A673 (cell line): Measurements from ENCODE around the gene STMP1. TPM values are rescaled to one million over a fixed set of nuclear protein-coding genes. Genes with fewer than 3 reads are reported as not detected.
"Not testable (repeated sequence)": the region's sequence is repeated elsewhere in the genome, so short reads cannot be mapped to it uniquely, and the experiment has no call there.

Experiments used
- BruUV-seq: library from RNA; stranded (reverse); fragments of 400-500 nt; replicated peaks from 2 replicates; lab custom pipeline; 2021; lab: Mats Ljungman, UMichigan
- CTCF ChIA-PET: fragments of 300-600 bp; sonication (Branson Sonifier 250); formaldehyde crosslinking; loops from one replicate; lab custom pipeline; 2022; ENCODE audit warnings: antibody characterized with exemption; lab: Charles Lee
- POLR2A ChIA-PET: fragments of 300-600 bp; sonication (Branson Sonifier 250); formaldehyde crosslinking; loops from one replicate; lab custom pipeline; 2022; ENCODE audit warnings: antibody characterized with exemption; ENCODE audit not compliant: low non-redundant PET; lab: Charles Lee
- DNase-seq: peaks from one replicate; pipeline ENCODE4 v3.0.0-alpha.2; 2015; ENCODE audit warnings: low spot score
- H3K27ac ChIP-seq: fragments of 200-600 bp; sonication (generic); 2 replicates; pipeline ENCODE4 v1.5.1; 2016; ENCODE audit warnings: mixed run types, low read depth, mild to moderate bottlenecking, mixed read lengths, antibody characterized with exemption, low read length; ENCODE audit not compliant: poor library complexity, severe bottlenecking
- H3K27me3 ChIP-seq: fragments of 200-600 bp; sonication (generic); replicated peaks from 2 replicates; pipeline ENCODE4 v1.6.1; 2017; ENCODE audit warnings: mixed run types, low read depth, mild to moderate bottlenecking, mixed read lengths, antibody characterized with exemption, low read length; ENCODE audit not compliant: insufficient read depth, poor library complexity
- H3K36me3 ChIP-seq: fragments of 200-600 bp; sonication (generic); 2 replicates; pipeline ENCODE4 v1.6.1; 2016; ENCODE audit warnings: mixed run types, mild to moderate bottlenecking, mixed read lengths, antibody characterized with exemption, low read length; ENCODE audit not compliant: insufficient read depth, poor library complexity, severe bottlenecking
- H3K4me1 ChIP-seq: fragments of 200-600 bp; sonication (generic); 2 replicates; pipeline ENCODE4 v1.6.1; 2017; ENCODE audit warnings: mixed run types, mild to moderate bottlenecking, mixed read lengths, antibody characterized with exemption, low read length; ENCODE audit not compliant: insufficient read depth, poor library complexity, severe bottlenecking
- H3K4me3 ChIP-seq: fragments of 200-600 bp; sonication (generic); 2 replicates; pipeline ENCODE4 v1.5.1; 2016; ENCODE audit warnings: low read depth, mixed run types, mild to moderate bottlenecking, mixed read lengths, low read length; ENCODE audit not compliant: poor library complexity, severe bottlenecking
- H3K9me3 ChIP-seq: fragments of 200-600 bp; sonication (generic); 2 replicates; pipeline ENCODE4 v1.6.1; 2016; ENCODE audit warnings: mixed run types, low read depth, mild to moderate bottlenecking, mixed read lengths, antibody characterized with exemption, low read length; ENCODE audit not compliant: poor library complexity, severe bottlenecking
- CTCF ChIP-seq: fragments of 300-800, 200-600 bp; sonication (generic); conservative IDR thresholded peaks from 2 replicates; pipeline ENCODE4 v1.5.1; 2017; ENCODE audit warnings: low read depth, mild to moderate bottlenecking, antibody characterized with exemption, low read length, moderate library complexity, mixed read lengths
- EZH2 ChIP-seq: fragments of 200-600 bp; sonication (generic); IDR thresholded peaks from 2 replicates; pipeline ENCODE4 v1.6.1; 2017; ENCODE audit warnings: borderline replicate concordance, low read depth, mild to moderate bottlenecking, mixed read lengths, antibody characterized with exemption, low read length; ENCODE audit not compliant: poor library complexity, severe bottlenecking
- intact Hi-C: fragments of 100-400 bp; cut with micrococcal nuclease; formaldehyde crosslinking; loops from one replicate; pipeline ENCODE4 v1.10.0; 2022; ENCODE audit not compliant: unreplicated experiment
- total RNA-seq: library from RNA; stranded (reverse); gene quantifications from 2 replicates; pipeline ENCODE4 v1.2.3, GENCODE V29; 2021

The STMP1 gene
- total RNA-seq, 1 experiment from 2014 or later = 33.4 TPM

- ChIA-PET CTCF (interaction anchor here (0.5 kb wide), 1 partner anchor 95 kb away, joined by 3 read pairs; no protein-coding TSS in a partner anchor), POLR2A (no interaction called here)
- Histone ChIP-seq H3K27ac (no peak overlapping the region), H3K4me1 (peaks cover 13% of the 10 kb centered on the region), H3K27me3 (no peaks in the 10 kb centered on the region), H3K4me3 (no peak overlapping the region), H3K9me3 (no peaks in the 10 kb centered on the region), H3K36me3 (no peaks in the 10 kb centered on the region)
- no peak for TF ChIP-seq EZH2
- TF ChIP-seq CTCF = no peak
- intact Hi-C loops = no loop called here
- BruUV-seq = no TSS peak
- no peak for DNase-seq
These were observed 3.8 kb downstream of the STMP1 start for GRCh38 chr7:135666156-135666555.

- intact Hi-C loops = no loop called here
- CTCF ChIA-PET = interaction anchor here (0.5 kb wide), 1 partner anchor 96 kb away, joined by 3 read pairs; no protein-coding TSS in a partner anchor
These were observed 4.5 kb downstream of the STMP1 start for GRCh38 chr7:135666846-135667245.

GRCh38 chr7:135667626-135668025, 5.3 kb downstream of the STMP1 start:
- H3K9me3 ChIP-seq, H3K27ac ChIP-seq, POLR2A ChIA-PET, BruUV-seq, H3K27me3 ChIP-seq, DNase-seq, CTCF ChIA-PET, intact Hi-C loops, H3K36me3 ChIP-seq, H3K4me3 ChIP-seq: not testable (repeated sequence)
- peaks cover 13% of the 10 kb centered on the region for H3K4me1 ChIP-seq

More at GRCh38 chr7:135666846-135667245, 4.5 kb downstream of the STMP1 start:
- Histone ChIP-seq H3K4me3 (no peak overlapping the region), H3K27ac (no peak overlapping the region), H3K4me1 (peaks cover 13% of the 10 kb centered on the region), H3K9me3 (no peaks in the 10 kb centered on the region), H3K36me3 (no peaks in the 10 kb centered on the region), H3K27me3 (no peaks in the 10 kb centered on the region)
- no peak for DNase-seq
- no peak for TF ChIP-seq EZH2
- no peak for TF ChIP-seq CTCF
- POLR2A ChIA-PET = no interaction called here
- no TSS peak for BruUV-seq

- H3K27ac ChIP-seq, POLR2A ChIA-PET, H3K36me3 ChIP-seq, H3K9me3 ChIP-seq, BruUV-seq, intact Hi-C loops, H3K4me3 ChIP-seq, H3K27me3 ChIP-seq, DNase-seq: not testable (repeated sequence)
- CTCF ChIA-PET = interaction anchor here (0.6 kb wide), 1 partner anchor 1206 kb away, joined by 5 read pairs; no protein-coding TSS in a partner anchor
- H3K4me1 ChIP-seq = peaks cover 12% of the 10 kb centered on the region
These were observed 6.6 kb downstream of the STMP1 start for GRCh38 chr7:135668852-135669395.
